Glutamatergic neuron (in vitro differentiated cells): ENCODE data around the gene OR10H3. TPM values are rescaled to one million over a fixed set of nuclear protein-coding genes. Genes with fewer than 3 reads are reported as not detected.

ENCODE experiments used
- DNase-seq: peaks from one replicate; pipeline ENCODE4 v3.0.0; 2022
- H3K27ac Mint-ChIP-seq: one replicate; pipeline ENCODE4 v1.8.0; 2020; ENCODE audit warnings: mild to moderate bottlenecking, mixed read lengths, inconsistent platforms; ENCODE audit not compliant: unreplicated experiment
- H3K27me3 Mint-ChIP-seq: one replicate; pipeline ENCODE4 v1.8.0; 2020; ENCODE audit warnings: mild to moderate bottlenecking, moderate library complexity, mixed read lengths, inconsistent platforms; ENCODE audit not compliant: unreplicated experiment
- H3K36me3 Mint-ChIP-seq: one replicate; pipeline ENCODE4 v1.8.0; 2020; ENCODE audit warnings: mild to moderate bottlenecking, mixed read lengths, inconsistent platforms; ENCODE audit not compliant: unreplicated experiment
- H3K4me1 Mint-ChIP-seq: one replicate; pipeline ENCODE4 v1.8.0; 2020; ENCODE audit warnings: mild to moderate bottlenecking, low read depth, mixed read lengths, inconsistent platforms; ENCODE audit not compliant: unreplicated experiment
- H3K4me3 Mint-ChIP-seq: one replicate; pipeline ENCODE4 v1.8.0; 2020; ENCODE audit warnings: mild to moderate bottlenecking, mixed read lengths, inconsistent platforms; ENCODE audit not compliant: unreplicated experiment
- H3K9me3 Mint-ChIP-seq: one replicate; pipeline ENCODE4 v1.8.0; 2020; ENCODE audit warnings: mild to moderate bottlenecking, moderate library complexity, mixed read lengths, inconsistent platforms; ENCODE audit not compliant: unreplicated experiment
- long read RNA-seq: library from polyadenylated mRNA; unstranded; transcript quantifications from one replicate; pipeline ENCODE4 v2.0.0, GENCODE V29; 2020; ENCODE audit not compliant: unreplicated experiment
- total RNA-seq: library from RNA; stranded (reverse); fragmentation: NEBNext Ultra II Directional; extraction: Animal tissue kit (Norgen Biotek cat#: 25700); gene quantifications from one replicate; pipeline ENCODE4 v1.2.1, GENCODE V29; 2021; ENCODE audit not compliant: unreplicated experiment
- TF ChIP-seq, protein P1 (sequence below): fragments of 200-600 bp; sonication (generic); IDR thresholded peaks from one replicate; pipeline ENCODE4 v1.5.0; 2021; ENCODE audit not compliant: partially characterized antibody, unreplicated experiment

Gene OR10H3, protein sequence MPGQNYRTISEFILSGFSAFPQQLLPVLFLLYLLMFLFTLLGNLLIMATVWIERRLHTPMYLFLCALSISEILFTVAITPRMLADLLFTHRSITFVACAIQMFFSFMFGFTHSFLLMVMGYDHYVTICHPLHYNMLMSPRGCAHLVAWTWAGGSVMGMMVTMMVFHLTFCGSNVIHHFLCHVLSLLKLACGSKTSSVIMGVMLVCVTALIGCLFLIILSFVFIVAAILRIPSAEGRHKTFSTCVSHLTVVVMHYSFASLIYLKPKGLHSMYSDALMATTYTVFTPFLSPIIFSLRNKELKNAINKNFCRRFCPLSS
- not detected for total RNA-seq
- long read RNA-seq, result 0 reads

DNA sequence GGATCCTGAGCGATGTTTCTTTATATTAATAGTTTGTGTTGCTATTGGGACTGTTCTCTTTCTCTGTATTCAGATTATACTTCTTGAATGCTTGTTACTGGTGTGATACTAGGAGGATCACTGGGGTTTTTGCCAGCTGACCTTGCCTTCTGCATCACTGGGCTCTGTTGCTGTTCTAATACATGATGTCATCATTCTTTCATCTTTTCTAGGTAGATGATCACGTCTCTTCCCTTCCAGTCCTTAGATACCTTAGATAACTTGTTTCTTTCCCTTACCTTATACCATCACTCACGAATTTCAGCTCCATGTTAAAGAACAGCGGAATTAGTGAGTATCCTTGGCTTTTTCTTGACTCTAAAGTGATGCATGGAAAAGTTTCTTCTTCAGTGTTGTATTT lies at the start of gene OR10H3:
Gene OR10H3, plus strand, starts transcription at position 264 of the 400 bp plus-strand sequence. CDS start 3,408 bp downstream, outside the sequence.
- no peak for DNase-seq
- TF ChIP-seq, protein P1, sequence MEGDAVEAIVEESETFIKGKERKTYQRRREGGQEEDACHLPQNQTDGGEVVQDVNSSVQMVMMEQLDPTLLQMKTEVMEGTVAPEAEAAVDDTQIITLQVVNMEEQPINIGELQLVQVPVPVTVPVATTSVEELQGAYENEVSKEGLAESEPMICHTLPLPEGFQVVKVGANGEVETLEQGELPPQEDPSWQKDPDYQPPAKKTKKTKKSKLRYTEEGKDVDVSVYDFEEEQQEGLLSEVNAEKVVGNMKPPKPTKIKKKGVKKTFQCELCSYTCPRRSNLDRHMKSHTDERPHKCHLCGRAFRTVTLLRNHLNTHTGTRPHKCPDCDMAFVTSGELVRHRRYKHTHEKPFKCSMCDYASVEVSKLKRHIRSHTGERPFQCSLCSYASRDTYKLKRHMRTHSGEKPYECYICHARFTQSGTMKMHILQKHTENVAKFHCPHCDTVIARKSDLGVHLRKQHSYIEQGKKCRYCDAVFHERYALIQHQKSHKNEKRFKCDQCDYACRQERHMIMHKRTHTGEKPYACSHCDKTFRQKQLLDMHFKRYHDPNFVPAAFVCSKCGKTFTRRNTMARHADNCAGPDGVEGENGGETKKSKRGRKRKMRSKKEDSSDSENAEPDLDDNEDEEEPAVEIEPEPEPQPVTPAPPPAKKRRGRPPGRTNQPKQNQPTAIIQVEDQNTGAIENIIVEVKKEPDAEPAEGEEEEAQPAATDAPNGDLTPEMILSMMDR, result no peak
- H3K4me3 Mint-ChIP-seq, result no peak within 1 kb of the TSS
- no peaks in the 10 kb centered on the region for H3K4me1 Mint-ChIP-seq
- peaks cover 10% of the 10 kb centered on the region for H3K9me3 Mint-ChIP-seq
- H3K27ac Mint-ChIP-seq, result no peak within 1 kb of the TSS
- peaks cover 2% of the 10 kb centered on the region for H3K27me3 Mint-ChIP-seq
- H3K36me3 Mint-ChIP-seq, result peaks cover 11% of the 10 kb centered on the region

DNA sequence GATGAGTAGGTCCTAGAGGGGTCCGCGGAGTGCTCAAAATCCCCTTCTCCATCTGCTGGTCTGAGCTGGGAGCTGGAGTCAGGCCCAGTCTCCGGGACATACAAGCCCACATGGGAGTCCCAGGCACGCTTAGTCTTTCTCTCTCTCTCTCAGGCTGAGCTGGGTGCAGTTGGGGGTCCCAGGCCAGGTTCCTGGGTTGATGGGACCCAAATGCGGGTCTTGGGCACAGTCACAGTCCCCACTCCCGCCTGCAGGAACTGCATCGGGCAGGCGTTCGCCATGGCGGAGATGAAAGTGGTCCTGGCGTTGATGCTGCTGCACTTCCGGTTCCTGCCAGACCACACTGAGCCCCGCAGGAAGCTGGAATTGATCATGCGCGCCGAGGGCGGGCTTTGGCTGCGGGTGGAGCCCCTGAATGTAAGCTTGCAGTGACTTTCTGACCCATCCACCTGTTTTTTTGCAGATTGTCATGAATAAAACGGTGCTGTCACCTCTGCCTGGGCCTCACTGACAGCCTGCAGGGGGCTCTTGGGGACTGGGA lies 41.1 kb upstream of the OR10H3 start:
- H3K27ac Mint-ChIP-seq, result no peak overlapping the region
- no peaks in the 10 kb centered on the region for H3K27me3 Mint-ChIP-seq
- H3K36me3 Mint-ChIP-seq, result no peaks in the 10 kb centered on the region
- H3K4me3 Mint-ChIP-seq, result no peak overlapping the region
- no peak for DNase-seq
- no peaks in the 10 kb centered on the region for H3K4me1 Mint-ChIP-seq
- no peaks in the 10 kb centered on the region for H3K9me3 Mint-ChIP-seq
- TF ChIP-seq, protein P1, result no peak

DNA sequence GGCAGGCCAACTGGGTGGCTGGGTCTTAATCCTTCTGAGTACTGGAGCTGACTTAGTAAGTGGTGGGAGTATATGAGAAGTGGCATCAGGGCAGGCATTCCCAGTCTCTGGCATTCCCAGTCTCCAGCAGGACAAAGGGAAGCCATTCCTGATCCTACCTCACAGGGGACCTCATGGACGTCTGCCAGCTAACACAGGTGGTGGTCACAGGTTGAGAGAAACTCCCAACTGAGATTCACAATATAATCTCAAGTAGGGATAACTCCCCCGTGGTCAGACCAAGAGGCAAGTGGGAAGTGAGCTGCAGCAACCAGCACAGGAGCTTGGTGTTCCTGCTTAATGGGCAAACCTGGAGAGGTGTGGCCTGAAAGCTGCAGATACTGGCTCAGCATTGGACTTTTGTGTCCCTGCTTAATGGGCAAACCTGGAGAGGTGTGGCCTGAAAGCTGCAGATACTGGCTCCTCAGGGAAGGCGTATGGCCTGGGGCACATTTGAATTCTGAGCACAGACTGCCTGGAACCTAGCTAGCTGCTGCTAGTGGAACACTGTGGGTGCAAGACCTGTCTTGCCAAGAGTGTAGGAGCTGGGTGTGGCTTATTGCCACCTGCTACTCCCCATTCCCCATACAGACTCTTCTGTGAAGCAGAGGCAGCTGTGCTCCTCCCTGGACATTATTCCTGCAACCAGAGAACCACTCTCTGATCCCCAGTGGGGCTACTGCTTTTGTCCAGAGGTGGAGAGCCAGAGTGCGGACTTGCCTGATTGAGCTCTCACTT lies 35.8 kb upstream of the OR10H3 start:
- H3K27ac Mint-ChIP-seq, result no peak overlapping the region
- no peaks in the 10 kb centered on the region for H3K9me3 Mint-ChIP-seq
- H3K4me3 Mint-ChIP-seq, result no peak overlapping the region
- H3K27me3 Mint-ChIP-seq, result no peaks in the 10 kb centered on the region
- H3K4me1 Mint-ChIP-seq, result no peaks in the 10 kb centered on the region
- no peak for DNase-seq
- TF ChIP-seq, protein P1, result no peak
- H3K36me3 Mint-ChIP-seq, result no peaks in the 10 kb centered on the region

DNA sequence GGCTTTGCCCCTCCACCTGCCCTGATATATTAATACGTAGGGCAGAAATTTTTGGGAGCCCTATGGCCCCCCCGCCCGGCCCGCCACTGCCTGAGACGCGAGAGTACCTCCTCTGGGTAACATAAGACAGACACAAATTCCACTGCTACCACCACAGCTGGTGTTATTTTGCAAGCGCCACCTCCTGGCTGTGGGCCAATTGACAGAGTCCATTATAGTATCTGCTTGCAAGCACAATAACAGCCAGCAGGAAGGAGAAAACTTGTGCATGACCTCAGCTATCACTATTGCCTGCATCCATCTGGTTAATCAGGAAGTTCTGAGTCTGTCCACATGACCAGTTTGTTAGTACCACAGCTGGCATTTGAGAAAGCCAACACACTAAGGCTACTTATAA lies 35.3 kb upstream of the OR10H3 start:
- H3K4me1 Mint-ChIP-seq, result no peaks in the 10 kb centered on the region
- TF ChIP-seq, protein P1, result no peak
- no peak overlapping the region for H3K4me3 Mint-ChIP-seq
- H3K27ac Mint-ChIP-seq, result no peak overlapping the region
- no peaks in the 10 kb centered on the region for H3K27me3 Mint-ChIP-seq
- no peak for DNase-seq
- no peaks in the 10 kb centered on the region for H3K36me3 Mint-ChIP-seq
- H3K9me3 Mint-ChIP-seq, result no peaks in the 10 kb centered on the region
